ENCODE data around the gene TOGARAM2. TPM values are rescaled to one million over a fixed set of nuclear protein-coding genes. Genes with fewer than 3 reads are reported as not detected.

Gene TOGARAM2
- total RNA-seq, 2 experiments from 2014 or later = 2.3 to 2.7 TPM

DNA sequence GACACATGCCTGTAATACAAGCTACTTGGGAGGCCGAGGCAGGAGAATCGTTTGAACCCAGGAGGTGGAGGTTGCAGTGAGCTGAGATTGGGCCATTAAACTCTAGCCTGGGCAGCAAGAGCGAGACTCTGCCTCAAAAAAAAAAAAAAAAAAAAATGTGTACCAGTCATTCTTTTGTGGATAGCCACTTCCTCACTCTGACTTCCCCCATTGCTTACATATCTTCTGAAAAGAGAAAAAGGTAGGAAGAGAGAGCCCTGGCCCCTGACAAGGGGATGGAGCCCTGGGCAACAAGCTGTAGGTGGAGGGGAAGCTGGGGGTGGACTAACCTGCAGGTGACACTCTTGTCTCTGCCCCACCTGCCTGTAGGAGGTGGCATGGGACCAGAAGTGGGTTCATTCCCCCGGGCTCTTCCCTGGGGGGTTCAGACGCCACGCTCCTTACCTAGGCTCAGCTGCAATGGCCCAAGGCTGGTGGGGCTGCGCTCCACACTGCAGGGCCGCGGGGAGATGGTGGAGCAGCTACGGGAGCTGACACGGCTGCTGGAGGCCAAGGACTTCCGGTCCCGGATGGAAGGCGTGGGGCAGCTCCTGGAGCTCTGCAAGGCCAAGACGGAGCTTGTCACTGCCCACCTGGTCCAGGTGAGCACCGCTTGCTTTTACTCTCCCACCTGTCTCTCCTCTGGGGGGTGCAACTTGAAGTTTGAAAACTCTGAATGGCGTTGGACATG lies 54.1 kb downstream of the TOGARAM2 start:
- TF ChIP-seq, protein P1, sequence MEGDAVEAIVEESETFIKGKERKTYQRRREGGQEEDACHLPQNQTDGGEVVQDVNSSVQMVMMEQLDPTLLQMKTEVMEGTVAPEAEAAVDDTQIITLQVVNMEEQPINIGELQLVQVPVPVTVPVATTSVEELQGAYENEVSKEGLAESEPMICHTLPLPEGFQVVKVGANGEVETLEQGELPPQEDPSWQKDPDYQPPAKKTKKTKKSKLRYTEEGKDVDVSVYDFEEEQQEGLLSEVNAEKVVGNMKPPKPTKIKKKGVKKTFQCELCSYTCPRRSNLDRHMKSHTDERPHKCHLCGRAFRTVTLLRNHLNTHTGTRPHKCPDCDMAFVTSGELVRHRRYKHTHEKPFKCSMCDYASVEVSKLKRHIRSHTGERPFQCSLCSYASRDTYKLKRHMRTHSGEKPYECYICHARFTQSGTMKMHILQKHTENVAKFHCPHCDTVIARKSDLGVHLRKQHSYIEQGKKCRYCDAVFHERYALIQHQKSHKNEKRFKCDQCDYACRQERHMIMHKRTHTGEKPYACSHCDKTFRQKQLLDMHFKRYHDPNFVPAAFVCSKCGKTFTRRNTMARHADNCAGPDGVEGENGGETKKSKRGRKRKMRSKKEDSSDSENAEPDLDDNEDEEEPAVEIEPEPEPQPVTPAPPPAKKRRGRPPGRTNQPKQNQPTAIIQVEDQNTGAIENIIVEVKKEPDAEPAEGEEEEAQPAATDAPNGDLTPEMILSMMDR (IDR thresholded peaks at IDR 0.05) = no peak
- H3K4me1 Mint-ChIP-seq (ENCODE audit: low read depth) = peaks cover 6% of the 10 kb centered on the region
- intact Hi-C loops (cut with micrococcal nuclease) = no loop called here
- ATAC-seq (no peak), DNase-seq (no peak)
- POLR2A ChIA-PET = interaction anchor here (0.6 kb wide), 2 partner anchors 20 to 75 kb away, joined by 3 read pairs; no protein-coding TSS in a partner anchor
- no peaks in the 10 kb centered on the region for H3K27me3 Mint-ChIP-seq
- CTCF ChIA-PET = interaction anchor here (1.2 to 1.6 kb wide), 2 partner anchors 40 to 92 kb away, joined by 3 read pairs; no protein-coding TSS in a partner anchor
- H3K36me3 Mint-ChIP-seq (ENCODE audit: low read depth) = no peaks in the 10 kb centered on the region
- no peak overlapping the region for H3K4me3 Mint-ChIP-seq
- H3K9me3 Mint-ChIP-seq = no peaks in the 10 kb centered on the region
- H3K27ac Mint-ChIP-seq = no peak overlapping the region

DNA sequence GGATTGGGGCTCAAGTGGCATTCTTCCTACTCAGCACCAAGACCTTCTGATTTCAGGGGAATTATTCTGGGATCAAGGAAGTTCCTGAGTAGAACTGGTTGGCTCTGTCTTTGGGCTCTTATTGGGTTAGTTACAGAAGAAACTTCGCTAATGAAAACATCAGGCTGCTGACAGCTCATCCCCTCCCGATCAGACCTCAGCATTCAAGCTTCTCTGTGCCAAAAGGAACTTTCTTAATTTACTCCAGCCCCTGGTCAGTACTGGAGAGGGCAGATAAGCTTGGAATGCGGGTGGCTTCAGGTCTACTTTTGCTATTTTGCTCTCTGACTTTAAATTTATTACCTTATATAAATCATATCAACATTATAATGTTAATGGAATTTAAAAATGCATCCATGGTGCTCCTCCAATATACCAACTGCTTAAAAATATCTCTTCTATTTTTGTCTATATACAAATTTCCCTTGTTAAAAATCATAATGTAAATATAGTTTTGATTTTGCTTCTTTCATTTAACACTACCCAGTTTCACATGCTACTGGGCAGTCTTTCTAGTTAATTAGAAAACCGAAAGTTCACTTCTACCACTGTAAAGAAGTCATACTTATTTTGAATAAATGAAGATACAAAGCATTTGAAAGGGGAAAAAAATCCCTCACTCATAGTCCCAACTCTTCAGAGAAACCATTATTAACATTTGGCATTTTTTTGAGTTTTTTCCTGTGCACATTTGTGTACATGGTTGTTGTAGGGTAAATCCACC lies 58.8 kb downstream of the TOGARAM2 start:
- POLR2A ChIA-PET = no interaction called here
- TF ChIP-seq, protein P1 (IDR thresholded peaks at IDR 0.05) = no peak
- Mint-ChIP-seq H3K27ac (no peak overlapping the region), H3K4me1 (ENCODE audit: low read depth) (no peaks in the 10 kb centered on the region), H3K9me3 (no peaks in the 10 kb centered on the region), H3K36me3 (ENCODE audit: low read depth) (no peaks in the 10 kb centered on the region), H3K4me3 (no peak overlapping the region), H3K27me3 (no peaks in the 10 kb centered on the region)
- DNase-seq (no peak), ATAC-seq (no peak)
- CTCF ChIA-PET = no interaction called here
- intact Hi-C loops (cut with micrococcal nuclease) = no loop called here

DNA sequence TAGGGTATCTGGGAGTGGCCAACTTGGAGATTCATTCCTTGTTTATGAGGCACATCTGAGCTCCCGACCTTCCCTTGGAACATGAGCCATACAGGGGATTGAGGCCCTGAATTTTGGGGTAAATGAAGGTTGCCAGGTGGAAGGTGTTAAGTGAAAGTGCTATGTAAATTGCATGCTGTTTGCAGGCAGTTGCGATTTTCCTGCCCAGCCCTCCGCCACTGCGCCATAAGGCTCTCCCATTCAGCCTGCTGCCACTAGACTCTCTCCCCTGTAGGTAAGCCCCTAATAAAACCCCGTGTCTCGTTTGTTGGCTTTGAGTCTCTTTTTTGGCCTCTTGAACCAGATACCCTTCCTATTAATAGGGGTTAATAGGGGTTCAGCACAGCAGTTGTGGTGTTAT lies 59.5 kb downstream of the TOGARAM2 start:
- ATAC-seq = no peak
- no peak overlapping the region for H3K4me3 Mint-ChIP-seq
- no peaks in the 10 kb centered on the region for H3K36me3 Mint-ChIP-seq (ENCODE audit: low read depth)
- TF ChIP-seq, protein P1 (IDR thresholded peaks at IDR 0.05) = no peak
- DNase-seq = no peak
- no peak overlapping the region for H3K27ac Mint-ChIP-seq
- H3K4me1 Mint-ChIP-seq (ENCODE audit: low read depth) = no peaks in the 10 kb centered on the region
- intact Hi-C loops (cut with micrococcal nuclease) = no loop called here
- H3K27me3 Mint-ChIP-seq = no peaks in the 10 kb centered on the region
- no peaks in the 10 kb centered on the region for H3K9me3 Mint-ChIP-seq
- POLR2A ChIA-PET = no interaction called here
- CTCF ChIA-PET = no interaction called here

DNA sequence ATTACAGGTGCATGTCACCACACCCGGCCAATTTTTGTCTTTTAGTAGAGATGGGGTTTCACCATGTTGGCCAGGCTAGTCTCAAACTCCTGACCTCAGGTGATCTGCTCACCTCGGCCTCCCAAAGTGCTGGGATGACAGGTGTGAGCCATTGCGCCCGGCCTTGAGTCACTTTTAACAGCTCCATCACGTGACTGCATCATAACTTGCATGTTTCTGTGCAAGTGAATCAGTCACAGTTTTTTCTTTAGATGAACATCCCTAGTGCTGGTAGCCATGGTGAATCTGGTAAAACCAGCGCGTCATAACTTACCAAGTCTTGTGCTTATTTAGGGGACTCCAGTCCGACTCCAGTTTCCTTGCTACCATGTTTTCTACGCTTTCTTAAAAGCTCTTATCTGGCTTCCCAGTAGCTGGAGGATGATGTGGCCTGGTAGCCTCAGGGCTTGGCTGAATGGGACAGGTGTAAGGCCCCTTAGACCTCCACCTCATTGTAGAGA lies 60.1 kb downstream of the TOGARAM2 start:
- DNase-seq (no peak), ATAC-seq (no peak)
- Mint-ChIP-seq H3K36me3 (ENCODE audit: low read depth) (no peaks in the 10 kb centered on the region), H3K27me3 (no peaks in the 10 kb centered on the region), H3K27ac (no peak overlapping the region), H3K4me3 (no peak overlapping the region), H3K9me3 (no peaks in the 10 kb centered on the region), H3K4me1 (ENCODE audit: low read depth) (no peaks in the 10 kb centered on the region)
- CTCF ChIA-PET = no interaction called here
- intact Hi-C loops (cut with micrococcal nuclease) = no loop called here
- POLR2A ChIA-PET = no interaction called here
- TF ChIP-seq, protein P1 (IDR thresholded peaks at IDR 0.05) = no peak

DNA sequence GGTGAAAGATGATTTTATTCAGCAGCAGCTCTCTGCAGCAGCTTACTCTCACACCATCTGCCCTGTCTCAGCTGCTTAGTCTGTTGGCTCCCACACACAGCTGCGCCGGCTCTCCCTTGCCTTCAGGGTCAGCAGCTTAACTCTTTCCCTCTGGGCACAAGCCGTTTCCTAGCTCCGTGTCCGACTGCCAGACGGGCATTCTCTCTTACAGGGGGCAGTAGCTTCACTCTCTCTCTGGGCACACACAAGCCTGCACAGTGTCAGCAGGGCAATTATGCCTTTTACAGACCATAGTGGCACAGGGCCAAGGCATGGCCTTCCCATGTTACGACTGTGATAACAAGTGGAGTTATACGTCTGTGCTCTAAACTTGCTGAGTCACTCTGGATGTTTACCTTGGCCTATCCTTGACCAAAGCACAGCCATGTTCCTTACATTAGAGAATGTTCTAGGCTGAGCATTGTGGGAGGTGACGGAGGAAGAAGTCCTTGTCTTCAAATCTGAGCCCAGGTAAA lies 61.5 kb downstream of the TOGARAM2 start:
- no peaks in the 10 kb centered on the region for H3K9me3 Mint-ChIP-seq
- H3K4me1 Mint-ChIP-seq (ENCODE audit: low read depth) = no peaks in the 10 kb centered on the region
- TF ChIP-seq, protein P1 (IDR thresholded peaks at IDR 0.05) = no peak
- no peaks in the 10 kb centered on the region for H3K36me3 Mint-ChIP-seq (ENCODE audit: low read depth)
- DNase-seq (no peak), ATAC-seq (no peak)
- H3K27ac Mint-ChIP-seq = no peak overlapping the region
- CTCF ChIA-PET = interaction anchor here (1.2 kb wide), 1 partner anchor 32 kb away, joined by 3 read pairs; no protein-coding TSS in a partner anchor
- H3K4me3 Mint-ChIP-seq = no peak overlapping the region
- POLR2A ChIA-PET = no interaction called here
- intact Hi-C loops (cut with micrococcal nuclease) = no loop called here
- H3K27me3 Mint-ChIP-seq = no peaks in the 10 kb centered on the region

Measured in activated CD8-positive, alpha-beta T cell treated with anti-CD3 and anti-CD28 coated beads for 36 hours (primary cell).